HepG2 (cell line): ENCODE results near the gene GSDMA. TPM values are rescaled to one million over a fixed set of nuclear protein-coding genes. Genes with fewer than 3 reads are reported as not detected.
A peak's percentile ranks its signal among the peaks of the same experiment; 100 is the strongest.

Source experiments
- ATF3 ChIP-seq: sonication (generic); formaldehyde crosslinking; IDR thresholded peaks from 2 replicates; pipeline ENCODE4 v1.4.0; 2020; ENCODE audit warnings: missing genetic modification reagents
- ATF5 ChIP-seq: sonication (generic); formaldehyde crosslinking; IDR thresholded peaks from 2 replicates; pipeline ENCODE4 v1.4.0; 2020; ENCODE audit warnings: mild to moderate bottlenecking, low read depth, missing genetic modification reagents
- DPF2 ChIP-seq: sonication (generic); formaldehyde crosslinking; IDR thresholded peaks from 2 replicates; pipeline ENCODE4 v1.4.0; 2020; ENCODE audit warnings: mild to moderate bottlenecking, low read depth, missing genetic modification reagents, borderline replicate concordance
- FOXC1 ChIP-seq: sonication (generic); formaldehyde crosslinking; IDR thresholded peaks from 2 replicates; pipeline ENCODE4 v1.8.0; 2022; ENCODE audit warnings: mild to moderate bottlenecking, missing genetic modification reagents, borderline replicate concordance
- HCFC1 ChIP-seq: fragments of 150-350 bp; IDR thresholded peaks from 2 replicates; pipeline ENCODE4 v1.6.1; 2014; ENCODE audit warnings: low read depth, low read length
- LCORL ChIP-seq, 2 experiments: fragments of 450-650 bp in 1 of 2; sonication (generic) in 1 of 2; formaldehyde crosslinking in 1 of 2; IDR thresholded peaks; 2 replicates each; pipeline versions ENCODE4 v1.5.0 to v1.6.1; 2017 to 2020; ENCODE audit warnings: antibody characterized with exemption in 1 of 2, missing genetic modification reagents in 1 of 2
- NBN ChIP-seq: fragments of 450-650 bp; conservative IDR thresholded peaks from 2 replicates; pipeline ENCODE4 v1.6.1; 2017
- NCOA2 ChIP-seq: sonication (generic); formaldehyde crosslinking; IDR thresholded peaks from 2 replicates; pipeline ENCODE4 v1.8.0; 2022; ENCODE audit warnings: inconsistent platforms
- RARA ChIP-seq: IDR thresholded peaks from 2 replicates; pipeline ENCODE4 v1.6.1; 2016; ENCODE audit warnings: missing genetic modification reagents, missing compliant biosample characterization
- RXRB ChIP-seq: IDR thresholded peaks from 2 replicates; pipeline ENCODE4 v1.6.1; 2016; ENCODE audit warnings: borderline replicate concordance, missing genetic modification reagents, missing compliant biosample characterization
- SALL1 ChIP-seq: sonication (generic); formaldehyde crosslinking; IDR thresholded peaks from 2 replicates; pipeline ENCODE4 v1.8.0; 2022; ENCODE audit warnings: mild to moderate bottlenecking, missing genetic modification reagents
- SIX1 ChIP-seq: sonication (generic); formaldehyde crosslinking; IDR thresholded peaks from 2 replicates; pipeline ENCODE4 v1.4.0; 2020; ENCODE audit warnings: missing genetic modification reagents, borderline replicate concordance
- SNRNP70 ChIP-seq: fragments of 200-400 bp; formaldehyde crosslinking; IDR thresholded peaks from 2 replicates; pipeline ENCODE4 v1.6.1; 2017; ENCODE audit warnings: mild to moderate bottlenecking, low read depth, low read length, moderate library complexity
- SRY ChIP-seq: sonication (generic); formaldehyde crosslinking; IDR thresholded peaks from 2 replicates; pipeline ENCODE4 v1.8.0; 2022; ENCODE audit warnings: mild to moderate bottlenecking, missing genetic modification reagents
- TEAD3 ChIP-seq: optimal IDR thresholded peaks from 2 replicates; pipeline ENCODE3; 2016; ENCODE audit warnings: borderline replicate concordance
- THAP11 ChIP-seq: IDR thresholded peaks from 2 replicates; pipeline ENCODE4 v1.6.1; 2016; ENCODE audit warnings: missing biosample characterization, missing genetic modification reagents
- ZBTB2 ChIP-seq: sonication (generic); formaldehyde crosslinking; IDR thresholded peaks from 2 replicates; pipeline ENCODE4 v1.8.0; 2022; ENCODE audit warnings: low read depth, missing genetic modification reagents
- ZBTB42 ChIP-seq: sonication (generic); formaldehyde crosslinking; IDR thresholded peaks from 2 replicates; pipeline ENCODE4 v1.5.0; 2020; ENCODE audit warnings: mild to moderate bottlenecking, missing genetic modification reagents
- ZFP36 ChIP-seq: fragments of 150-350 bp; IDR thresholded peaks from 2 replicates; pipeline ENCODE4 v1.6.1; 2018; ENCODE audit warnings: borderline replicate concordance, low read length, low read depth; ENCODE audit not compliant: partially characterized antibody
- ZFP82 ChIP-seq: sonication (generic); formaldehyde crosslinking; IDR thresholded peaks from 2 replicates; pipeline ENCODE4 v1.5.1; 2020; ENCODE audit warnings: mild to moderate bottlenecking, missing genetic modification reagents, borderline replicate concordance
- ZMAT5 ChIP-seq: sonication (generic); formaldehyde crosslinking; IDR thresholded peaks from 2 replicates; pipeline ENCODE4 v1.5.0; 2020; ENCODE audit warnings: mild to moderate bottlenecking, low read depth, missing genetic modification reagents, borderline replicate concordance
- ZNF101 ChIP-seq: sonication (generic); formaldehyde crosslinking; IDR thresholded peaks from 2 replicates; pipeline ENCODE4 v1.4.0; 2020; ENCODE audit warnings: mild to moderate bottlenecking, low read depth, missing genetic modification reagents, borderline replicate concordance
- ZNF136 ChIP-seq: sonication (generic); formaldehyde crosslinking; IDR thresholded peaks from 2 replicates; pipeline ENCODE4 v1.8.1; 2022; ENCODE audit warnings: low read depth, mild to moderate bottlenecking, moderate library complexity, missing genetic modification reagents
- ZNF274 ChIP-seq: sonication (generic); formaldehyde crosslinking; IDR thresholded peaks from 2 replicates; pipeline ENCODE4 v1.5.1; 2020; ENCODE audit warnings: mild to moderate bottlenecking, missing genetic modification reagents
- ZNF367 ChIP-seq: sonication (generic); formaldehyde crosslinking; IDR thresholded peaks from 2 replicates; pipeline ENCODE4 v1.4.0; 2020; ENCODE audit warnings: missing genetic modification reagents, borderline replicate concordance
- ZNF383 ChIP-seq: sonication (generic); formaldehyde crosslinking; IDR thresholded peaks from 2 replicates; pipeline ENCODE4 v1.4.0; 2020; ENCODE audit warnings: missing genetic modification reagents, mild to moderate bottlenecking, borderline replicate concordance
- ZNF562 ChIP-seq: sonication (generic); formaldehyde crosslinking; IDR thresholded peaks from 2 replicates; pipeline ENCODE4 v1.8.0; 2022; ENCODE audit warnings: missing genetic modification reagents, borderline replicate concordance
- ZNF570 ChIP-seq: sonication (generic); formaldehyde crosslinking; IDR thresholded peaks from 2 replicates; pipeline ENCODE4 v1.4.0; 2020; ENCODE audit warnings: mild to moderate bottlenecking, missing genetic modification reagents, borderline replicate concordance
- ZSCAN25 ChIP-seq: sonication (generic); formaldehyde crosslinking; IDR thresholded peaks from 2 replicates; pipeline ENCODE4 v1.8.0; 2022; ENCODE audit warnings: mild to moderate bottlenecking, missing genetic modification reagents
- polyA plus RNA-seq, 8 experiments: library from polyadenylated mRNA; depleted of rRNA in 3 of 8; stranded (reverse) in 7 of 8; unstranded in 1 of 8; fragments of >200 nt; fragmentation: Illumina TruSeq in 4 of 8; extraction: Trizol in 4 of 8; gene quantifications; 2 replicates each; pipeline versions ENCODE4 v1.2.1 to v1.2.3, GENCODE V29; 2011 to 2016; ENCODE audit warnings: low read depth in 4 of 8, missing spikeins in 1 of 8, mixed read lengths in 1 of 8; ENCODE audit not compliant: insufficient read depth in 1 of 8
- total RNA-seq, 5 experiments: library from RNA; depleted of rRNA; stranded (reverse); fragments of >200 nt; fragmentation: Illumina TruSeq; extraction: Trizol; gene quantifications; 2 replicates each; pipeline ENCODE4 v1.2.3, GENCODE V29; 2016; ENCODE audit warnings: low read depth in 1 of 5

Gene GSDMA
- total and polyA plus RNA-seq, 2 of the 13 experiments (the other 11 are each of a cell fraction or from before 2014, with no cell fraction given): not detected

GRCh38 chr17:39950871-39951348 is 11.9 kb upstream of the GSDMA start (continued):
- TF ChIP-seq ZNF136 (CRISPR knock-in tag) (no peak), LCORL (IDR thresholded peaks at IDR 0.05) (peak; percentile 62; the same call in 1 of the 2 replicates), LCORL (CRISPR knock-in tag; IDR thresholded peaks at IDR 0.05) (peak; percentile 80), ATF5 (no peak), FOXC1 (0 out of 2 replicates have a peak, but pooled peaks have one; percentile 5), RXRB (peak; percentile 20; the same call in 1 of the 2 replicates), ZBTB42 (no peak), SNRNP70 (no peak), ZNF570 (CRISPR knock-in tag) (no peak), ZNF383 (CRISPR knock-in tag) (no peak), ZMAT5 (CRISPR knock-in tag) (no peak), ZNF274 (CRISPR knock-in tag) (no peak), NBN (no peak), ATF3 (CRISPR knock-in tag) (no peak), SALL1 (CRISPR knock-in tag) (peak; percentile 11), SIX1 (CRISPR knock-in tag) (no peak), ZFP36 (no peak), ZBTB2 (CRISPR knock-in tag) (no peak), NCOA2 (no peak), ZNF101 (CRISPR knock-in tag) (no peak), DPF2 (CRISPR knock-in tag) (no peak), SRY (CRISPR knock-in tag) (no peak), ZSCAN25 (peak; percentile 49; the same call in 1 of the 2 replicates), RARA (peak; percentile 11; the same call in 1 of the 2 replicates), TEAD3 (CRISPR knock-in tag) (peak; percentile 35), THAP11 (CRISPR knock-in tag) (0 out of 2 replicates have a peak, but pooled peaks have one; percentile 14), ZFP82 (no peak), ZNF367 (CRISPR knock-in tag) (no peak), HCFC1 (no peak), ZNF562 (no peak)
- TF ChIP-seq, all 625 proteins: peak for 22
